DMS53 treated with DMSO at 0.1 percent for 48 hours (cell line): ENCODE data around the gene FOXO3B.
"Not testable (repeated sequence)": the region's sequence is repeated elsewhere in the genome, so short reads cannot be mapped to it uniquely, and the experiment has no call there.

Source experiments
- DNase-seq: peaks from one replicate; lab custom pipeline; 2025; ENCODE audit not compliant: unreplicated experiment; lab: John Stamatoyannopoulos, UW

Gene FOXO3B

GRCh38 chr17:18681767-18682571, at the start of gene FOXO3B:
TSS of gene FOXO3B (minus strand) at chr17:18682314. CDS start at chr17:18681651, 663 bp downstream.
- peak; percentile 63 for DNase-seq

GRCh38 chr17:18723509-18723908, 41.4 kb upstream of the FOXO3B start:
- not testable (repeated sequence) for DNase-seq

- not testable (repeated sequence) for DNase-seq
Observed at GRCh38 chr17:18722612-18723011, 40.5 kb upstream of the FOXO3B start.

GRCh38 chr17:18721775-18722547, 39.8 kb upstream of the FOXO3B start:
- not testable (repeated sequence) for DNase-seq

- DNase-seq: not testable (repeated sequence)
Observed at GRCh38 chr17:18719428-18720110, 37.5 kb upstream of the FOXO3B start.

GRCh38 chr17:18718643-18719427, 36.7 kb upstream of the FOXO3B start:
- peak; percentile 11 for DNase-seq

- peak; percentile 12 for DNase-seq
Observed at GRCh38 chr17:18712354-18712999, 30.4 kb upstream of the FOXO3B start.

- DNase-seq: not testable (repeated sequence)
Observed at GRCh38 chr17:18708215-18708614, 26.1 kb upstream of the FOXO3B start.

GRCh38 chr17:18705955-18706354, 23.8 kb upstream of the FOXO3B start:
- DNase-seq: not testable (repeated sequence)

GRCh38 chr17:18698473-18699103, 16.5 kb upstream of the FOXO3B start:
- DNase-seq: not testable (repeated sequence)

- DNase-seq: not testable (repeated sequence)
Observed at GRCh38 chr17:18695143-18695542, 13.0 kb upstream of the FOXO3B start.

- not testable (repeated sequence) for DNase-seq
Observed at GRCh38 chr17:18682668-18683067, 554 bp upstream of the FOXO3B start.

- DNase-seq: not testable (repeated sequence)
Observed at GRCh38 chr17:18677381-18677780, 4.7 kb downstream of the FOXO3B start.

GRCh38 chr17:18676928-18677327, 5.2 kb downstream of the FOXO3B start:
- DNase-seq: not testable (repeated sequence)

- DNase-seq: not testable (repeated sequence)
Observed at GRCh38 chr17:18672395-18673227, 9.5 kb downstream of the FOXO3B start.

- DNase-seq: not testable (repeated sequence)
Observed at GRCh38 chr17:18668625-18669024, 13.5 kb downstream of the FOXO3B start.

- DNase-seq: not testable (repeated sequence)
Observed at GRCh38 chr17:18667535-18667934, 14.6 kb downstream of the FOXO3B start.

GRCh38 chr17:18666326-18666725, 15.8 kb downstream of the FOXO3B start:
- not testable (repeated sequence) for DNase-seq
